Measurements from ENCODE around the gene LILRA6.

- TF ChIP-seq CTCF (IDR thresholded peaks at IDR 0.05; ENCODE audit: low read length) (no peak), EZH2 (IDR thresholded peaks at IDR 0.05; ENCODE audit: borderline replicate concordance, low read length) (no peak)
Measured at GRCh38 chr19:54204767-54205468, 37.7 kb downstream of the LILRA6 start.

All from OCI-LY1 (cell line).